Esophagus squamous epithelium (tissue), 5 donors: ENCODE results near the gene FNDC1. TPM values are rescaled to one million over a fixed set of nuclear protein-coding genes. Genes with fewer than 3 reads are reported as not detected.

Experiments used
- DNase-seq: peaks from one replicate; lab custom pipeline; 2025; lab: John Stamatoyannopoulos, UW
- H3K27ac ChIP-seq, 4 donors: fragments of 200-600 bp; sonication (generic); one replicate each; pipeline ENCODE4 v1.5.1; 2016 to 2019; ENCODE audit warnings: mild to moderate bottlenecking in 1 of 4
- H3K27me3 ChIP-seq, 4 donors: fragments of 200-600 bp; sonication (generic); 1 replicate in 3 of 4; 2 replicates in 1 of 4; pipeline versions ENCODE4 v1.5.1 to v1.6.0; 2017 to 2021; ENCODE audit warnings: antibody characterized with exemption in 1 of 4
- H3K36me3 ChIP-seq, 3 donors: fragments of 200-600 bp; sonication (generic); one replicate each; pipeline ENCODE4 v1.5.1; 2016 to 2019
- H3K4me1 ChIP-seq, 3 donors: fragments of 200-600 bp; sonication (generic); one replicate each; pipeline ENCODE4 v1.5.1; 2017 to 2019
- H3K4me3 ChIP-seq, 4 donors: fragments of 200-600 bp; sonication (generic); 1 replicate in 3 of 4; 2 replicates in 1 of 4; pipeline ENCODE4 v1.5.1; 2016 to 2019; ENCODE audit warnings: mild to moderate bottlenecking in 2 of 4, moderate library complexity in 1 of 4
- H3K9me3 ChIP-seq, 3 donors: fragments of 200-600 bp; sonication (generic); one replicate each; pipeline ENCODE4 v1.5.1; 2016 to 2019
- CTCF ChIP-seq, 6 experiments: fragments of 450-650 bp in 4 of 6; fragments of 200-600 bp in 2 of 6; sonication (generic) in 2 of 6; IDR thresholded peaks; one replicate each; pipeline ENCODE4 v1.5.1; 2016 to 2019; ENCODE audit warnings: antibody characterized with exemption in 6 of 6, mild to moderate bottlenecking in 4 of 6, moderate library complexity in 4 of 6
- POLR2A ChIP-seq, 4 donors: fragments of 450-650 bp; IDR thresholded peaks; one replicate each; pipeline ENCODE4 v1.6.1; 2017; ENCODE audit warnings: antibody characterized with exemption in 4 of 4, mild to moderate bottlenecking in 4 of 4, moderate library complexity in 3 of 4
- WGBS, 2 donors: methylation state at CpG; one replicate each; pipeline ENCODE4 v1.1.5; 2018; 5-methylcytosine and 5-hydroxymethylcytosine counted together
- intact Hi-C: fragments of 100-400 bp; cut with DNase I; formaldehyde crosslinking; loops from one replicate; pipeline ENCODE4 v1.15.0; 2022
- total RNA-seq, 4 donors: library from RNA; depleted of rRNA; stranded (reverse); fragments of >200 nt; gene quantifications; one replicate each; pipeline ENCODE4 v1.1.0, GENCODE V29; 2016
- donor health status: DM: yes; HTN: yes; CAD: no.

The FNDC1 gene
- total RNA-seq, 4 donors from 2014 or later = 0.04 to 0.38 (median 0.06) TPM; not detected in 1

- Histone ChIP-seq H3K36me3 (no peaks in the 10 kb centered on the region), H3K4me3 (no peak overlapping the region), H3K27me3 (no peaks in the 10 kb centered on the region), H3K4me1 (no peaks in the 10 kb centered on the region), H3K9me3 (no peaks in the 10 kb centered on the region), H3K27ac (no peak overlapping the region)
- WGBS, 2 donors = 86% methylated on average over 4 of the region's 6 CpGs; no CpG with 5 or more reads in 1 of the 2 donors
- DNase-seq = no peak
- intact Hi-C loops = no loop called here
- TF ChIP-seq POLR2A (IDR thresholded peaks at IDR 0.05) (no peak), CTCF (IDR thresholded peaks at IDR 0.05) (no peak)
Observed at GRCh38 chr6:159303784-159304183, 134.6 kb downstream of the FNDC1 start.

GRCh38 chr6:159304641-159305040, 135.4 kb downstream of the FNDC1 start:
- no peaks in the 10 kb centered on the region for H3K36me3 ChIP-seq

DNA sequence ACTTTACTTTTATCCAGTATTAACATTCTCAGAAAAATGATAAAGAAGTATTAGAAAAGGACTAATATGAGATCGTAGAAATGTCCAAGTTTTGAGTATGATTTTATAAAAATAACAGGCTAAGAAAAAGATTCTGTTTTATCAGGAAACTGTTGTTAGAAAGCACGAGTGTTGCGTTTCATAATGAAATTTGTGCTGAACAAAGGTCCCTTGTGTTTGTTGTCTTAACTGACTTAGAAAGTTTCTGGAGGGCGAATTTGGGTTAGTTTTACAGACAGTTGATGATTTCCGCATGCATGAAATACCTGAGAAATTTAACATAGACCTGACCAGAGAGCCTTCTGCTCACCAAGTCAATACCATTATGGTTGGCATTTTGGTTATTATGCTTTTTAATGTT, 136.0 kb downstream of the FNDC1 start:
- no peaks in the 10 kb centered on the region for H3K36me3 ChIP-seq
- H3K4me3 ChIP-seq = no peak overlapping the region
- H3K27ac ChIP-seq = no peak overlapping the region
- no peaks in the 10 kb centered on the region for H3K27me3 ChIP-seq
- TF ChIP-seq CTCF (IDR thresholded peaks at IDR 0.05) (no peak), POLR2A (IDR thresholded peaks at IDR 0.05) (no peak)
- intact Hi-C loops = no loop called here
- H3K4me1 ChIP-seq = no peaks in the 10 kb centered on the region
- 64 to 76% methylated on average over 5 of the region's 5 CpGs for WGBS, 2 donors
- no peak for DNase-seq
- H3K9me3 ChIP-seq = no peaks in the 10 kb centered on the region

More at GRCh38 chr6:159304641-159305040, 135.4 kb downstream of the FNDC1 start:
- Histone ChIP-seq H3K27ac (no peak overlapping the region), H3K9me3 (no peaks in the 10 kb centered on the region), H3K4me3 (no peak overlapping the region), H3K4me1 (no peaks in the 10 kb centered on the region), H3K27me3 (no peaks in the 10 kb centered on the region)
- TF ChIP-seq POLR2A (IDR thresholded peaks at IDR 0.05) (no peak), CTCF (IDR thresholded peaks at IDR 0.05) (no peak)
- intact Hi-C loops = no loop called here
- no peak for DNase-seq
- WGBS, 2 donors = 86 to 92% methylated on average over 1 of the region's 1 CpG

DNA sequence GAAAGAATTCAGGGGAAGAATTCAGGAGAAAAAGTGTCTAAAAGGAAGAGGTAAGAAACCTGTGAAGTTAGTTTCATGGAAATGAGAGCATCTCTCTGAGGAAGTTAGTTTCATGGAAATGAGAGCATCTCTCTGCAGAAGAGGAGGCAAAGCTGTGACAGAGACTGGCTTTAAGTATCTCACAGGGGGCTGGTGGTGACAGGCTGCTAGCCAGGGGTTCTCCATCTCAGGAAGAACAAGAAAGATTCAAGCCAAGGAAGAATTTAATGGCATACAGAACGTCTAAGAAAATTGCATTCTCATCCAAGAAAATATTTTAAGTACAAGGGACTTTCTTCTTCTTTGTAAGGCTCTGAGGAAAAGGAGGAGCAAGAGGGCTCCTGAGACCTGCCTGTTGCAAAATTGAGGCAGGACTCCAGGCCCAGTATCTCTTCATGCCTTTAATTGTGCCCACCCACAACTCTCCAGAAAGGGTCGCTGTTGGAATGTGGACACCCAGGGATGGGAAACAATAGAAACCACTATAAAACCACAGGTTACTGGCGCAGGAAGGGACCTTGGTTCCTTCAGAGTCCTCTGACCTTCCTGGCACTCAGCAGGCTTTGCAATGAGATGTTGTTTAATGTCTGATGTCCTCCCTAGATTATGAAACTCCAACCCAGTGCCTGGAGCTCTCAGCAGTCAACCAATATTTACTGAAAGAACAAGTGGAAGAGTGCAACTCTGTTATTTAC, 136.8 kb downstream of the FNDC1 start:
- WGBS, 2 donors = 41 to 44% methylated on average over 3 of the region's 3 CpGs
- no peak overlapping the region for H3K27ac ChIP-seq
- H3K36me3 ChIP-seq = no peaks in the 10 kb centered on the region
- no peaks in the 10 kb centered on the region for H3K9me3 ChIP-seq
- no peak overlapping the region for H3K4me3 ChIP-seq
- DNase-seq = no peak
- TF ChIP-seq CTCF (IDR thresholded peaks at IDR 0.05) (no peak), POLR2A (IDR thresholded peaks at IDR 0.05) (no peak)
- H3K27me3 ChIP-seq = no peaks in the 10 kb centered on the region
- H3K4me1 ChIP-seq = no peaks in the 10 kb centered on the region
- intact Hi-C loops = no loop called here

DNA sequence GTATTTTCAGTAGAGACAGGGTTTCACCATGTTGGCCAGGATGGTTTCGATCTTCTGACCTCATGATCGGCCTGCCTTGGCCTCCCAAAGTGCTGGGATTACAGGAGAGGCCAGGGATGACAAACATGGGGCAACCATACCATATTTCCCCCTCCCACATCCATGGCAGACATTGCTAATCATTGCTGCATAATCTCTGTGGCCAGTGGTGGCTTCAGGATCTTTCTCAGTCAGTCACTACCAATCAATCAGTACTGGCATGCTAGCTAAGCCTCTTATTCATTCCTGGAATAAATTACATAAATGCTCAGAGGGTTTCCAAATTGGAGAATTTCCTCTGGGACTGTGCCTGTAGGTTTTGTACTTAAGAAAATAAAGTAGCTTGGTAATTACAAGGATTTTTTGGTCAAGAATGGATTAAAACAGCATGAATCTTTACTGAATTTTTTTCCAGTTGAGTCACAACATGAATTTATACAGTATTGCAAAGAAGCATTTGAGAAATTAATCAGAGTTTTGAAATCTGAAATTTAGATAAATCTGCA, 138.1 kb downstream of the FNDC1 start:
- WGBS, 2 donors = 75 to 77% methylated on average over 2 of the region's 2 CpGs
- Histone ChIP-seq H3K4me1 (no peaks in the 10 kb centered on the region), H3K4me3 (no peak overlapping the region), H3K27ac (no peak overlapping the region), H3K36me3 (no peaks in the 10 kb centered on the region), H3K9me3 (no peaks in the 10 kb centered on the region), H3K27me3 (no peaks in the 10 kb centered on the region)
- DNase-seq = no peak
- TF ChIP-seq CTCF (IDR thresholded peaks at IDR 0.05) (no peak), POLR2A (IDR thresholded peaks at IDR 0.05) (no peak)
- intact Hi-C loops = no loop called here
